Kidney (tissue), 14 donors: Measurements from ENCODE around the gene LGALS7. TPM values are rescaled to one million over a fixed set of nuclear protein-coding genes. Genes with fewer than 3 reads are reported as not detected.
A peak's percentile ranks its signal among the peaks of the same experiment; 100 is the strongest.
"Not testable (repeated sequence)": the region's sequence is repeated elsewhere in the genome, so short reads cannot be mapped to it uniquely, and the experiment has no call there.

Experiments used
- DNase-seq, 5 donors: peaks; one replicate each; pipeline ENCODE4 v3.0.0-alpha.2; 2013 to 2020
- FAIRE-seq: peaks from 2 replicates; lab custom pipeline; 2012; peaks lifted over from hg19 to GRCh38; lab: Jason Lieb, UNC
- H3K27ac ChIP-seq, 2 donors: one replicate each; pipeline ENCODE4 v1.7.0; 2013; ENCODE audit warnings: low read depth in 2 of 2, low read length in 2 of 2, inconsistent platforms in 1 of 2
- H3K27me3 ChIP-seq: one replicate; pipeline ENCODE4 v1.7.1; 2013; ENCODE audit warnings: low read length, inconsistent platforms; ENCODE audit not compliant: control insufficient read depth, insufficient read depth
- H3K36me3 ChIP-seq, 3 donors: one replicate each; pipeline versions ENCODE4 v1.7.0 to v1.7.1; 2013; ENCODE audit warnings: low read length in 3 of 3, control low read depth in 1 of 3, inconsistent platforms in 1 of 3; ENCODE audit not compliant: insufficient read depth in 3 of 3, control insufficient read depth in 2 of 3
- H3K4me1 ChIP-seq, 3 donors: one replicate each; pipeline versions ENCODE4 v1.7.0 to v1.7.1; 2013; ENCODE audit warnings: low read length in 3 of 3, inconsistent platforms in 1 of 3, low read depth in 1 of 3; ENCODE audit not compliant: control insufficient read depth in 2 of 3, insufficient read depth in 2 of 3
- H3K4me3 ChIP-seq, 3 donors: one replicate each; pipeline versions ENCODE4 v1.7.0 to v1.8.1; 2013; ENCODE audit warnings: low read length in 3 of 3, control low read depth in 1 of 3, inconsistent platforms in 1 of 3
- H3K9ac ChIP-seq, 3 donors: one replicate each; pipeline versions ENCODE4 v1.7.0 to v1.7.1; 2013; ENCODE audit warnings: low read length in 3 of 3, control low read depth in 1 of 3, inconsistent platforms in 1 of 3
- H3K9me3 ChIP-seq, 3 donors: one replicate each; pipeline versions ENCODE4 v1.7.0 to v1.7.1; 2013; ENCODE audit warnings: low read length in 3 of 3, control low read depth in 1 of 3, inconsistent platforms in 1 of 3; ENCODE audit not compliant: control insufficient read depth in 2 of 3, insufficient read depth in 1 of 3
- intact Hi-C: fragments of 100-400 bp; cut with DNase I; formaldehyde crosslinking; loops from one replicate; pipeline ENCODE4 v1.11.1; 2022
- polyA plus RNA-seq: library from polyadenylated mRNA; stranded (reverse); fragments of 350-450 nt; fragmentation: Illumina TruSeq; extraction: RNeasy Lipid Tissue Mini Kit (QIAGEN cat#74804); gene quantifications from one replicate; pipeline ENCODE4 v1.2.3, GENCODE V29; 2014; ENCODE audit warnings: low read depth, low replicate concordance; ENCODE audit not compliant: insufficient read depth
- total RNA-seq: library from RNA; stranded (reverse); fragmentation: NEBNext Ultra II Directional; extraction: Animal tissue kit (Norgen Biotek cat#: 25700); gene quantifications from one replicate; pipeline ENCODE4 v1.2.1, GENCODE V29; 2021
- TF ChIP-seq, protein P1 (sequence below): IDR thresholded peaks from 3 replicates; pipeline ENCODE4 v1.5.1; 2012; ENCODE audit warnings: mild to moderate bottlenecking, moderate library complexity, borderline replicate concordance; ENCODE audit not compliant: insufficient read depth; ENCODE audit errors: extremely low read depth
- donor health status: control.
- donor health status: control.
- donor health status: control.
- donor health status: control.
- donor health status: control.
- donor health status: DM: yes; HTN: yes; CAD: no.
- donor health status: Normal renal cell carcinoma (clear cell type).

The LGALS7 gene
- total and polyA plus RNA-seq, 2 donors from 2014 or later: 1.3 TPM; not detected in 1

DNA sequence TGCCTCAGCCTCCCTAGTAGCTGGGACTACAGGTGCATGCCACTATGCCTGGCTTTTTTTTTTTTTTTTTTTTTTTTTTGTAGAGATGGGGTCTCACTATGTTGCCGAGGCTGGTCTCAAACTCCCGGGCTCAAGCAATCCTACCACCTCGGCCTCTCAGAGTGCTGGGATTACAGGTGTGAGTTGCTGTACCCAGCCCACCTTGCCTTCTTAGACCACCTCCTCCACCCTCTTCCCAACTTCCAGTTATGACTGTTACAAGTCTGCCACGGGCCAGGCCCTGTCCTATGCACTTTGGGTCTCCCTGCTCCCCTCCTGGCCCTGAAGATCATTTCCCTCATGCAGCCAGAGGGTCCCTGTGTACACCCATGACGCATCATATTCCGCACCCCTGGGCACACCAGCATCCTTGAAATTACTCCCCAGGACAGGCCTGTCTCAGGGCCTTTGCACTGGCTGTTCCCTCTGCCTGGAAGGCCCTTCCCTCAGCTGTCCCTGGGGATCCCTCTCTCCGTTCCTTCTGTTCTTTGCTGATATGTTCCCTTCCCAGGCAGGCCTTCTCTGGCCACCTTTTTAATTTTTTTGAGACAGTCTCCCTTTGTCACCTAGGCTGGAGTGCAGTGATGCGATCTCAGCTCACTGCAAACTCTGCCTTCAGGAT is 36.4 kb upstream of the LGALS7 start:
- no peak overlapping the region for H3K4me3 ChIP-seq
- DNase-seq (peak in 1 of 5 donors; percentile 9), FAIRE-seq (no peak)
- no peaks in the 10 kb centered on the region for H3K9me3 ChIP-seq
- no peaks in the 10 kb centered on the region for H3K27me3 ChIP-seq
- no peak overlapping the region for H3K27ac ChIP-seq
- TF ChIP-seq, protein P1, sequence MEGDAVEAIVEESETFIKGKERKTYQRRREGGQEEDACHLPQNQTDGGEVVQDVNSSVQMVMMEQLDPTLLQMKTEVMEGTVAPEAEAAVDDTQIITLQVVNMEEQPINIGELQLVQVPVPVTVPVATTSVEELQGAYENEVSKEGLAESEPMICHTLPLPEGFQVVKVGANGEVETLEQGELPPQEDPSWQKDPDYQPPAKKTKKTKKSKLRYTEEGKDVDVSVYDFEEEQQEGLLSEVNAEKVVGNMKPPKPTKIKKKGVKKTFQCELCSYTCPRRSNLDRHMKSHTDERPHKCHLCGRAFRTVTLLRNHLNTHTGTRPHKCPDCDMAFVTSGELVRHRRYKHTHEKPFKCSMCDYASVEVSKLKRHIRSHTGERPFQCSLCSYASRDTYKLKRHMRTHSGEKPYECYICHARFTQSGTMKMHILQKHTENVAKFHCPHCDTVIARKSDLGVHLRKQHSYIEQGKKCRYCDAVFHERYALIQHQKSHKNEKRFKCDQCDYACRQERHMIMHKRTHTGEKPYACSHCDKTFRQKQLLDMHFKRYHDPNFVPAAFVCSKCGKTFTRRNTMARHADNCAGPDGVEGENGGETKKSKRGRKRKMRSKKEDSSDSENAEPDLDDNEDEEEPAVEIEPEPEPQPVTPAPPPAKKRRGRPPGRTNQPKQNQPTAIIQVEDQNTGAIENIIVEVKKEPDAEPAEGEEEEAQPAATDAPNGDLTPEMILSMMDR: no peak
- intact Hi-C loops: loop anchor here (10.0 kb wide), 1 partner anchor 55 kb away; no protein-coding TSS in a partner anchor
- no peaks in the 10 kb centered on the region for H3K36me3 ChIP-seq
- peaks cover 0 to 2% (median 0%) of the 10 kb centered on the region in 3 donors for H3K4me1 ChIP-seq
- no peak overlapping the region for H3K9ac ChIP-seq

DNA sequence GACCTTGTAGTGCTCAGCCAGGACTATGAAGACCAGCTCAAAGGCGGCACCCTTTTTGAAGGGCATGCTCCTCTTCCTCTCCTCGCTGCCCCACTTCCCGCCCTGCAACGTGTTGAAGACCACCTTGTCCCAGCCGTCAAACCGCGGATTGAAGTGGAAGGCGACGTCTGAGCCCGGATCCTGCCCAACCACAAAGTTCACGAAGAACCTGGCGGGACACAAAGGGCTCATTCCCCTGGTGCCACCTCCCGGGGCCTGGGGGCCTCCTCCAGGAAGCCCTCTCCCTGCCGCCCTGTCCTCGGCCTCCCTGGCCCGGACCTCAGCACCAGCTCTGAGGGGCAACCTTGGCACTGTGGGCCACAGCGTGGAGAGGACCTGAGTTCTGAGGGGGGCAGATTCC is 35.4 kb upstream of the LGALS7 start:
- DNase-seq: peak in 1 of 5 donors; percentile 58
- Histone ChIP-seq H3K27ac (no peak overlapping the region), H3K27me3 (no peaks in the 10 kb centered on the region), H3K9me3 (no peaks in the 10 kb centered on the region), H3K4me1 (peaks cover 0 to 2% (median 0%) of the 10 kb centered on the region in 3 donors), H3K4me3 (no peak overlapping the region), H3K9ac (no peak overlapping the region), H3K36me3 (no peaks in the 10 kb centered on the region)
- TF ChIP-seq, protein P1: no peak
- intact Hi-C loops: loop anchor here (10.0 kb wide), 1 partner anchor 54 kb away; no protein-coding TSS in a partner anchor
- no peak for FAIRE-seq

DNA sequence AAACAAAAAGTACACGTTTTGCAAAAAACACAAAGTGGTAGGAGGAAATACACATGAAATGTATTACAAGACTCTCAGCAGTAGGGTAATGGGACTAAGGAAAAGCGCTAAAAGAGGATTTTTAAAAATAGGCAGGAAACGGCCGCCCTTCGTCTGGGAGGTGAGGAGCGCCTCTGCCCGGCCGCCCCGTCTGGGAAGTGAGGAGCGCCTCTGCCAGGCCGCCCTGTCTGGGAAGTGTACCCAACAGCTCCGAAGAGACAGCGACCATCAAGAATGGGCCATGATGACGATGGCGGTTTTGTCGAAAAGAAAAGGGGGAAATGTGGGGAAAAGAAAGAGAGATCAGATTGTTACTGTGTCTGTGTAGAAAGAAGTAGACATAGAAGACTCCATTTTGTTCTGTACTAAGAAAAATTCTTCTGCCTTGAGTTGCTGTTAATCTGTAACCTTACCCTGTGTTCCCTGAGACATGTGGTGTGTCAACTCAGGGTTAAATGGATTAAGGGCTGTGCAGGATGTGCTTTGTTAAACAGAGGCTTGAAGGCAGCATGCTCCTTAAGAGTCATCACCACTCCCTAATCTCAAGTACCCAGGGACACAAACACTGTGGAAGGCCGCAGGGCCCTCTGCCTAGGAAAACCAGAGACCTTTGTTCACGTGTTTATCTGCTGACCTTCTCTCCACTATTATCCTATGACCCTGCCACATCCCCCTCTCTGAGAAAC is 34.2 kb upstream of the LGALS7 start:
- H3K4me3 ChIP-seq, H3K9me3 ChIP-seq, FAIRE-seq, H3K4me1 ChIP-seq, H3K36me3 ChIP-seq, H3K27ac ChIP-seq, H3K9ac ChIP-seq, H3K27me3 ChIP-seq: not testable (repeated sequence)
- DNase-seq: peak in 3 of 5 donors; percentile 10 to 54 (median 34)
- intact Hi-C loops: loop anchor here (10.0 kb wide), 1 partner anchor 53 kb away; no protein-coding TSS in a partner anchor

DNA sequence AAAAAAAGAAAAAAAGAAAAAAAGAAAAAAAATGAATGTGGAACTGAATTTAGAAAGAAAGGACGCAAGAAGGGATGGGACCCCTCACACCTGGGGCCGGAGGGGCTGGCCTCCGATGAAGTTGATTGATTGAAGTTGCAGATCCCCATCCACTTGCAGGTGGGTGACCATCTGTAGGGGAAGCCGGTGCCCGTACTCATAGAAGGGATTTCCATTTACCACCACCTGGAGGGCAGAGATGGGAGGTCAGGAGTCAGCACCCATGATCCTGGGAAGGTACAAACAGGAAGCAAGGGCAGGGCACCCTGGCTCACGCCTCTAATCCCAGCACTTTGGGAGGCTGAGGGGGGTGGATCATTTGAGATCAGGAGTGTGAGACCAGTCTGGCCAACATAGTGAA is 33.1 kb upstream of the LGALS7 start:
- FAIRE-seq (no peak), DNase-seq (peak in 1 of 5 donors; percentile 61)
- Histone ChIP-seq H3K27me3 (no peaks in the 10 kb centered on the region), H3K9ac (no peak overlapping the region), H3K36me3 (no peaks in the 10 kb centered on the region), H3K4me3 (no peak overlapping the region), H3K27ac (no peak overlapping the region), H3K9me3 (no peaks in the 10 kb centered on the region), H3K4me1 (peaks cover 0 to 2% (median 0%) of the 10 kb centered on the region in 3 donors)
- intact Hi-C loops: loop anchor here (10.0 kb wide), 1 partner anchor 52 kb away; no protein-coding TSS in a partner anchor
- TF ChIP-seq, protein P1: no peak
